CMK (cell line): ENCODE data around the gene CHRNA4.
"Not testable (repeated sequence)": the region's sequence is repeated elsewhere in the genome, so short reads cannot be mapped to it uniquely, and the experiment has no call there.

Experiments
- DNase-seq: peaks from one replicate; pipeline ENCODE4 v3.0.0-alpha.2; 2010; ENCODE audit warnings: low read depth

CHRNA4 gene

DNA sequence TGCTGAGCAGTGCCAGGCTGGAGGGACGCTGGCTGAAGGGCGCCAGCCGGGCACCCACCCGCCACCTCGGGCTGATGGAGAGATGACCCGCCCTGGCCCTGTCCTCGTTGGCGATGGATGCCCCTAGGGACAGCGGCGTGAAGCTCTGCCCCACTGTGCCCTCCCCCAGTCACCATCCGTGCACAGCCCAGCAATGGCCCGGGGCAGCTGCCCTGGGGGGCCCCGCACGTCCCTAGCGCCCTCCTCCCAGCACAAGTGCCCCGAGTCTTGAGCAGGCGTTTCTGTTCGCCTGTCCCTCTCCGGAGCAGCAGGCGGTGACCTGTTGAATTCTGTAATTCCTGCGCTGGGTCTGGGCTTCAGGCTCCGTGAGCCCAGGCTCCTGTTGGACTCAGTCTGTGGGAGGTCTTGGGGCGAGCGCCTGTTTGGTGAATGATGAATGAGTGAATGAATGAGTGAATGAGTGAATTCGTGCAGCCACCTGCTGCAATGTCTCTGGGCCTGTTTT is 36.8 kb upstream of the CHRNA4 start:
- DNase-seq, result no peak

DNA sequence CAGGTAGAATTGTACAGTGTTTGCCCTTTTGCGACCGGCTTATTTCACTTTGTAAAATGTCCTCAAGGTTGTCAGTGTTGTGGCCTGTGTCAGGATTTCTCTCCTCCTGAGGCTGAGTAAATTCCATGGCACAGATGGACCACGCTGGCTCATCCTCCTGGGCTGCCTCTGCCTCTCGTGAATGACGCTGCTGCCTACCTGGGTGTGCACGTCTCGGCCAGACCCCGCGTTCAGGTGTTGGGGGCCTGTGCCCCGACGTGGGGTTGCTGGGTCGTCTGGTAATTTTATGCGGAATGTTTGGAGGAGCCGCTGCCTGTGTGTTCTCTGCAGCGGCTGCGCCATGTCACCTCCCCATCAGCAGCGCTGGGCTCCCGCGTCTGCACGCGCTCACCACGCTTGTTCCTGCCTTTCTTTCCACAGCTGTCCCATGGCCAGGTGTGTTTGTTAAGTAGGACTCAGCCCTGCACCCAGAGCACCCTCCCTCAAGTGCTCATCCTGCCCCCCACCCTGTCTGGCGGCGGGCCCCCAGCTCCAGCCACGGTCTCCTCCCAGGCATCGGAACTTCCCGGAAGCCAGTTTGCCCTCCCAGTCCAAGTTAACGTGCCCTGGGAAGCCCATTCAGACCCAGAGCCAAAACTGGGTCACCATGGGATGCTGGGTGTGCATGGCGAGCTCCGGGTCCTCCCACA is 36.1 kb upstream of the CHRNA4 start:
- no peak for DNase-seq

DNA sequence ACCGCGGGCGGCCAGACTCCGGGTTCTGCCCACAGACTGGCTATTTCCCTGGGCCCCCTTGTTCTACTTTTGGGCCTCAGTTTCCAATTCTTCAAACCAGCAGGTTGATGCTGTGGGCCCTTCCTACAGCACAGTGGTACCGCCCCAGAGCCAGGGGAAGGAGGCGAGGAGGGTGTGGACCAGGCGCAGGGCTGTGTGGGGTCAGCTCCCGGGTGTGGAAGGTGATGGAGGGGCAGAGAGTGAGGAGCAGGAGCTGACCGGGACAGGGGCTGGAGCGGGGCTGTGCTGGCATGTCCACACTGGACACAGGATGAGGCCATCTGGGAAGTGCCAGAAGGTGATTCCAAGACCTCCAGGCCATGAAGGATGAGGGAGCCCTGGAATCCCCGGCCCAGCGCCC is 35.2 kb upstream of the CHRNA4 start:
- no peak for DNase-seq

DNA sequence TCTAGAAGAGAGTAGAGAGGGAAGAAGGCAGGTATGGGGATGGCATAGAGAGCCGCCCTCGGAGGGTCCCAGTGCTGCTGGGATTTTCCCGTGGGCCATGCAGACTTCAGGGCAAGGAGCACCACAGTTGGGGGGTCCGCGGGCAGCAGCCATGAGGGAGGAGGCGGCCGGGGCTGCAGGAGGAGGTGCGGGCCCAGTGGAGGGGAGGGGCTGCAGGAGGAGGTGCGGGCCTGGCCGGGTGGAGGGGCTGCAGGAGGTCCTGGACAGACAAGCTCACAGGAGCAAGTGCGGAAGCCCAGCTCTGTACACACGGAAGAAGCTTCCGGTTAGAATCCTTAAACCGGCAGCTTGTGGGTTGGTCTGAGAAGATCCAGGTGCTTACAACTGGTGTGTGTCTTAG is 34.6 kb upstream of the CHRNA4 start:
- DNase-seq, result no peak

DNA sequence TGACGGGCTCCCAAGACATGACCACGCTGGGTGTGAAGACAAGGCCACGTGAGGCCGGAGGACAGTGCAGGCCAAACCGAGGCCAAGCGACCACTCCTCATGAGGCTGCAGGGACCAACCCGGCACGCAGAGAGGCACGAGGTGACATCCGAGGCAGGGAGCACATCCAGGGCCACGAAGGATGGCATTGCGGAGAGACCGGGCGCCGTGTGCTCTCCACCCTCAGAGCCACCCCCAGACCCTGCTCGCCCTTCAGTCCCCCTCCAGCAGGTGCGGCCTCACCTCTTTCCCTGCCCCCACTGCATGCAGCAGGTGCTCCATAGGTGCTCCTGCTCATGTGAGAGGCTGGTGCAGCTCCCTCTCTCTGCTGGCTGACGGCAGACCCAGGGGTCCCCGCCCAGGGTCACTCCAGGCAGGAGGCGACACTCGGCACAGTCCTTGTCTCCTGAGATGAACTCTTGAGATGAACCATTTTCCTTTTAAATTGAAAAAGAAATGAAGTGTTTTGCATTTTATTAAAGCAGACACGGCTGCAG is 33.8 kb upstream of the CHRNA4 start:
- no peak for DNase-seq

DNA sequence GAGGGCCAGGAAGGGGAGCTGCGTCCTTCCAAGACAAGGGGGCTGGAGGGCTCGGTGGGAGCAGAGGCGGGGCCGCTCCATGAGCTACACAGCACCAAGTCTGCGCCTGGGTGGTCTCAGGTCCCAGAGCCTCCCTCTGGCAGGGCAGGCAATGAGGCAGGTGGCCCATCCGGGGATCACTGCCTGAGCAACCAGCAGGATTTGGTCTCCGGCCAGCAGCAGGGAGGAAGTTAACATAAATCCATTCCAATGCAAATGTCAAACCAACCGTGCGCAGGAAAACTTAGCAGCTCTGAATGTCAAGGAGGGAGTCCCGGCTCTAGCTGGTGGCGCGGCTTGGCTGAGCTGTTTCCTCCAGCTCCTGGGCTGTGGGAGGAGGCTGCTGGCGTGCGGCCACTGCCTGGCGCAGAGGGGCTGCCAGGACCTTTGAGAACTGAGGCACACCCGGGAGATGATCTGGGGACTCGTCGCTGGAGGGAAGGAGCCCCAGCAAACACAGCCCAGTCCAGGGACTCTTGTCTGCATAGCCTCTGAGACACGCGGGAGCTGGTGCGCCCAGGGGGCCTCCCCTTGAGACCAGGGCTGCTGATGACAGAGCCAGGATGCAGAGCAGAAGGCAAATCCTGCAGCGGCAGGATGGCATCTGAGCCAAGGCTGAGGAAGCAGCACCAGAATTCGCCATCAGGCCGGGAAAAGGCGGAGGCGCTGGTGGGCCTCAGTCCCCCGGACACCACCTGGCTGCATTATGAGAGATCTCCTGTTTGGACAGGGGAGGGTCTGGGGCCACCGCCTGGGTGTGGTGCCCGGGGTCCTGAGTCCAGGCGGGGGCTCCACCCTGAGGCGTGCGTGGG is 33.1 kb upstream of the CHRNA4 start:
- no peak for DNase-seq

DNA sequence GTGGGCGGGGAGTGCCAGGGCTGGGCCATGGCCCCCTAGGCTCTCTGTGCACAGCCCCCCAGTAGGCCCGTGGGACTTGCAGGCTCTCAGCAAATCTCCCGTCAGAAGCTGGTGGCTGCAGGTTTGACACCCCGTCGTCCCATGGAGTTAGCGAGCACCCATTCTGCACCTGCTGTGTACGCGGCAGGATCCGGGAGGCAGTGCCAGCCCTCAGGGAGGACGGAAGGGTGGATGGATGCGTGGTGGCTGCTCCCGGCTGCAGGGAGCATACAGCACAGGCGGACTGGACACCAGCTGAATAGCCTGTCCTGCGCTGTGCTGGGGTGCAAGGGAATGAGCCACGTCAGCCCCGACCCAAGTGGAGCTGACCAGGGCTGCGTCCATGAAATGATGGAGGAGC is 32.4 kb upstream of the CHRNA4 start:
- no peak for DNase-seq

DNA sequence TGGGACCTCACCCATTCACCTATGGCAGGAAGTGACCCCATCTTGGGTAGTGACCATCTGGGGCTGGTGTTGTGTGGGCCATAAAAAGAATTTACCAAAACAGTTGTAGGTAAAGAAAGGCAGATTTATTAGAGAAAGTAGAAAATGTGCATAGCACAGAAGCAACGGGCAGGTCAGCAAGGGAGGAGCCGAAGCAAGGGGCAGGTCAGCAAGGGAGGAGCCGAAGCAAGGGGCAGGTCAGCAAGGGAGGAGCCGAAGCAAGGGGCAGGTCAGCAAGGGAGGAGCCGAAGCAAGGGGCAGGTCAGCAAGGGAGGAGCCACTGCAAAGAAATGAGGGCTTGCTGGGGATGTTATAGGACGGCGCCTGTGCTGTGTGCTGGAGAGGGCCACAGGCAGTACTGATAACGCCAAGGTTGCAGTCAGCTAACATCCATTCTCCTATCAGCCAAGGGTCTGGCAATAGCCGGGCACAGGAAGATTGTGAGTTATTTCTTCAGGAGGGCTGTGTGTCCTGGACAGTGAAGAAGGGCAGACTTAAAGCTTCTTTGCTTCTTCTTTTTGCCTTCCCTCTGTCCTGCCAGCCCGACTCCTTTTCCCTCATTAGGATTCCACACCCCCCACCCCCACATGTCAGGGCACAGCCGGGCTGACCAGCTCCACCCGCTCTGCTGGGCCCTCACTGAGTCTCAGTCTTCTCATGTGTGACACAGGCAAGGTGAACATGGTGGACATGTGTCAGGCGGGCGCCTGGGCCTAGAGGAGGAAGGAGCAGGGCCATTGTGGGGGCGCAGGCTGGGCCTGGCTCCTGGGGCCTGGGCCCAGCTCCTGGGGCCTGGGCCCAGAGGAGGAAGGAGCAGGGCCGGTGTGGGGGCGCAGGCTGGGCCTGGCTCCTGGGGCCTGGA is 31.6 kb upstream of the CHRNA4 start:
- no peak for DNase-seq

DNA sequence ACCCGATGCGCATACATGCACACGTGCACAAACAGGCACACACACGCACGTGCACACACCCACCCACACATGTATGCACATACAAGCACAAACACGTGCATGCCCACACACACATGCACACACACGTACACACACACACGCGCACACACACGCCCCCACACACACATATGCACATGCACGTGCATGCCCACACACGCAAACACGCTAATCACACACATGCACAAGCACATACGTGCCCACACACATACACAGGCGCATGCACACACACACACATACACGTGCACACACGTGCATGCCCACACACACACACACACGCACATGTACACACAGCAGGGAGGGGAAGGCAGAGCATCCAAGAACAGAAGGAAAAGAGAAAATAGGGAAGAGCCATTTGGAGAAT is 26.8 kb upstream of the CHRNA4 start:
- no peak for DNase-seq

DNA sequence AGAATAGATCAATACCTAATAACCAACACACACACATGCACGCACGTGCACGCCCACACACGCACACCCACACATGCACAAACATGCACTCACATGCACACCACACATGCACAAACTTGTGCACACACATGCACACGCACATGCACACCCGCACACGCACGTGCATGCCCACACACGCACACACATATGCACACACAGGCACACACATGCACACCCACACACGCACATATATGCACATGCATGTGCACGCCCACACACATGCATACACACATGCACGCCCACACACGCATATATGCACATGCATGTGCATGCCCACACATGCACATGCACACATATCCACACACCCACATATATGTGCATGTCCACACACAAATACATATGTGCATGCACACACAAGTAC is 26.2 kb upstream of the CHRNA4 start:
- no peak for DNase-seq

DNA sequence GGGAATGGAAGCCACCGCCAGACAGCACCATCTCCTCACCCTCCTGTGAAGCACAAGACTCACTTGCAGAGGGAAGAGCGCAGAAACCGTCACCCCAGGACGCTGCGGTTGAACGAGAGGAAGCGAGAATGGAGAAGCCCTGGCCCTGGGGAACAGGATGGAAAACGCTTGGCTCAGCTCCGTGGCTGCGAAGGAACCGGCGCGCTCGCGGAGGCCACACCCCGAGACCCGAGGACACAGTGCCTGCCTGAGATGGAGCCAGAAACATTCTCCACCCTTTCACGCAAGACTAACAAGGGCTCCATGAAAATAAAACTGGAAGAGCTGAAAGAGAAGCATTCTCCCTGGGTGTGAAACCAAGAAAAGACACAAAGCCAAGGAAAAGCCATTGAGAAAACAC is 25.3 kb upstream of the CHRNA4 start:
- DNase-seq, result no peak

DNA sequence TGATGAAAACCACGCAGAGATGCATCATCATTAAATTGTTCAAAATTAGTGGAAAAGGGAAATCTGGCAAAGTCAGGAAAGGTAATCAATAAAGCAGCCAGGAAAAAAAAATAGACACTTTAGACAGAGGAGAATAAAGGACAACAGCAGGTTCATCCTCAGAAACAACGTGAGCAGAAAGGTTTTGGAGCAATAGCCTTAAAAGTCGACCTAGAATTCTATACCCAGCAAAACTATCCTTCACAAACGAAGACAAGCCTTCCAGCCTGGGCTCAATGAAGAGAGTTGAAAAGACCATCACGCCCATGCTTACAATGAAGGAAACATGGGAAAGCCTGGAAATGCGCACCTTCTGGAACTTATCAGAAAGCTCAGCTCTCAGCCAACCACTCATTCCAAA is 24.7 kb upstream of the CHRNA4 start:
- DNase-seq, result no peak

DNA sequence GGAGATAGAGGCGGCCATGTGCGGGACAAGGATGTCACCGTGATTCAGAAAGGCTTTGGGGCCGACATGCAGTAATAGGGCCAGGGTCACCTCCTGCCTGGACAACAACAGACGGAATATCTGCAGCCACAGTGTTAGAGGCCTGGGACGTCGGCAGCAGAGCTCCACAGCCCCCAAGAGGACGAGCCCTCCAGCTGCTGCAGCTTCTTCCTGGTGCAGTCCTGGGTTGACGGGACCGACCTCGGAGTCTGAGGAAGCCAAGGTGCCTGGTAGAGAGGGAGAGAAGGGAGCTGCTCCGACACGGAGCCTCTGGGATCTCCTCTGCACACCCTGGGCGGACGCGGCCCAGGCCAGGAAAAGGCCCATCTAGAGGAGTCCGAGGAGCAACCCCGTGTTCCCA is 23.2 kb upstream of the CHRNA4 start:
- DNase-seq, result no peak

DNA sequence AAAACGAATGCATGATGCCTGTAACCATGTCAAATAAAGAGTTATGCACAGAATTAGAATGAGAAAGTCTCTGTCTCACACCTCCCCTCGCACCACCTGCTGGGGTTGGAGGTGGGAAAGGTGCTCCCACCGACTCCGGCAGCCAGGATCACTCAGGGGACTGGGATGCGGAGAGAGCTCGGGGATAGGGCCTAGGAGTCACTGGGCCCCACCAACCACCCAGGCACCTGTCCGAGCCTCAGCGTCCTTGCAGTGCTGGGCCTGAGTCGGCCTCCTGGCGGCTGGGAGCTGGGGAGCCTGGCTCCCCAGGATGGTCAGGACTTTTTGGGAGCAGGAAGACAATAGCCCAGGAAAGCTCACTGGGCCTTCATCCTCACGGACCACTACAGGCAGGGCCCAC is 22.4 kb upstream of the CHRNA4 start:
- DNase-seq, result no peak

DNA sequence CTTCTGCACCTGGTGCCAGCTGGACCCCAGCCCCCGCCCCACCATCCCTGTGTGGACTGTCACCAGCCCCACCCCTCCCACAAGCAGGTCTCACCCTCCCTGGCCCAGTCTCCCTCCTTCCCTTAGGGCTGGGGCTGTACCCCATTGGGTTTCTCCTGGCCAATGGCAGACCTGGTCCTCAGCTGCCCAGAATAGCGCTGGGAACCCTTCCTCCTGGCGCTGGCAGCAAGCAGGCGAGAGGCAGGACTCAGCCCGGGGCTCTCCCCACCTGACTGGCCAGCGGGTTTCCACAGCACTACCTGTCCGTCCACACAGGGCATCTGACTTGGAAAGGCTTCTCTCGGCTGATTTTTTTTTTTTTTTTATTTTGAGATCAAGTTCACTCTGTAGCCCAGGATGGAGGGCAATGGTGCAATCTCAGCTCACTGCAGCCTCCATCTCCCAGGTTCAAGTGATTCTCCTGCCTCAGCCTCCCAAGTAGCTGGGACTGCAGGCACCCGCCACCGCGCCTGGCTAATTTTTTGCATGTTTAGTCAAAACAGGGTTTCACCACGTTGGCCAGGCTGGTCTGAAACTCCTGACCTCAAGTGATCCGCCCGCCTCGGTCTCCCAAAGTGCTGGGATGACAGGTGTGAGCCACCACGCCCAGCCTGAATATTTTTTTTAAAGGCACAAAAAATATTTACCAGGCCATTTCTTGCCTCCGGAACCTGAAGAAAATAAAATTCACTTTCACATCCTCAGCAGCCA is 21.6 kb upstream of the CHRNA4 start:
- DNase-seq, result no peak

DNA sequence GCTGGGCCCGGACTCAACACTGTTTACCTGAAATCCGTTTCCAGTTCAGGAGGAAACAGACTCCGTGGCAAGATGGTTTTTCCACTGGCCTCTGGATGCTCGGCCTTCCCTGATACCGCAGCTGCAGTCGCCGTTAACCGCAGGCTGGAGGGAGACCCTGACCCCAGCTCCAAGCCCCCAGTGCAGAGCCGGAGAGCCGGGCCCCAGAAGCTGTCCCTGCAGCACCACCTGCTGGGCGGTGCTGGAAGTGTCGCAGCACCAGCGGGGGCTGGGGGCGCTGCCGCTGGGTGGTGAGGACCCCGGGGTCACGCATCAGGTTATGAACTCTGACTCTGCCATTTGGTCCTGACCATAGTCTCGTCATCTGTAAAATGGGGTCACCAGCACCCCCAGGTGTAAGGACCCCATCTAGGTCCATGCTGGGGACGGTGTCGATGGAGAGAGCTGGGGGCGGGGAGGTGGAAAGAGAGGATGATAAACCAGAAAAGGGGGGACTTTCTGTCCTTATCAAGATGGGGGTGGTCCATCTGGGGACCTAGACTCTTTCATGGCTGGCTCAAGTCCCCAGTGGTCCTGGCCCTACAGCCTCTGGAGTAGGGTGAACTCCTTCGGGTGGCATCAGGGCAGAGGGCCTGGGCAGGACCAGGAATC is 20.8 kb upstream of the CHRNA4 start:
- DNase-seq, result peak; percentile 7

DNA sequence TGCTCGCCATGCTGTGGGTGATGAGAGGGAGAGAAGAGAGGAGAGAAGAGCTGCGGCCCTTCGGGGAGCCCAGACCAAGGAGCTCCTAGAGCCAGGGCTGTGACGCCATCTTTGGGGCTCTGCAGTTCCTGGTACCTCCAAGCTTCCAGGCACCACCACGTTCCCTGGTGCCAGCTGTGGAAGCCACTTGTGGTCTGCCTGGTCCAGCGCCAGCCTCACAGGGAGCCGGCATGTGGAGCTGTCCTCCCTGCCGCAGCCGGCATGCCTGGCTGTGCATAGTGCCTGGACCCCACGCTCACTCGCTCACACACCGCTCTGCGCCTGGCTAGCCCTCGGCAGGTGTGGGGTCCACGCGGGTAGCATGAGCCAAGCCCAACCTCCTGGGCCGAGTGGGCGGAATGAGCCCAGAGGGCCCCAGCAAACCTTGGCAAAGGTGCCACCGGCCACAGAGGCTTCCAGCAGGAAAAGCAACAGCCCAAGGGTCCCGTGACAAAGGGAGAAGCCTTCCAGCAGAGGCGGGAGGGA is 19.3 kb upstream of the CHRNA4 start:
- DNase-seq, result no peak

DNA sequence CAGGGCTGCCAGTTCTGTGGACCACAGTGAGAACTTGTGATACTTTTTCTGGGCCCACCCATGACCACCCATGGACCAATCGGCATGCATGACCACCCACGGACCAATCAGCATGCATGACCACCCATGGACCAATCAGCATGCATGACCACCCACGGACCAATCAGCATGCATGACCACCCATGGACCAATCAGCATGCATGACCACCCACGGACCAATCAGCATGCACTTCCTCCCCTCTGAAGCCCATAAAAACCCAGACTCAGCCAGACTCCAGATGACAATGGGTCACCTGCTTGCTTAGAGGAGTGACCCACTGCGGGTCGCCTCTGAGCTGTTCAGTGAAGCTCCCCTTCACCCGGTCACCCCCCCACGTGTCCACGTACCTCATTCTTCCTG is 18.7 kb upstream of the CHRNA4 start:
- not testable (repeated sequence) for DNase-seq

DNA sequence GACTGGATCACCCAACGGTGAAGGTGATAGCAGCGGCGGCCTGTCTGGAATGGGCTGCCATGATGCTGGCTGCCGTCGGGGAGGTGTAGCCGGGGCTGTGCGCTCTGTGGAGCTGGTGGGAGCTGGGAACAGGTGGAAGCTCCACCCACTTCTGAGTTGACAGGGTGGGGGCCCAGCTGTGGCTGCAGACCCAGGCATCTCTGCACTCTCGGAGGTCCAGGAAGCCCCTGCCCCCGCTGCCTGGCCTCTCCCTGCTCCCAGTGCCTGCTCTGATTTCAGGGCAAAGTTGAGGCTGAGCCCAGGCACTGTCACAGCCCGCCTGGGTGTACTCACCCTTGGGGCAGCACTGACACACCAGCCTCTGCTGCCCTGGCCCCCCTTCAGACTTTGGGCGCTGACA is 18.1 kb upstream of the CHRNA4 start:
- DNase-seq, result no peak

DNA sequence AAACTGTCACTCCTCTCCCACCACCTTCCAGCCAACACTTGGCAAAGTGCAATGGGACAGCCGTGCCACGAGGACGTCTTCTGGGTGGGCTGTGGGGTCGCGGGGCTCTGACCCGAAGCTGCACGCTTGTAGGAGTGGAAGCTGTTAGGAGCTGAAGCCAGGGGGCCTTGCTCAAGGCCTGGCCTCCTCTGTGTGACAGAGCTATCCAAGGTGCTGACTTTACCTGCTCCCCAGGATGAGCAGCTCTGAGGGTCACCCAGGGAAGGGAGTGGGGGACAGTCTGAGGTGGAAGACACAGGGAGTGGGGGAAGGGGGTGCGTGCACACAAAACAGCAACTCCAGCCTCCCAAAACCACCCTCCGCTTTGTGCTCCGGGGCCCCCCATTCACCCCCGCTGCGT is 17.5 kb upstream of the CHRNA4 start:
- no peak for DNase-seq

DNA sequence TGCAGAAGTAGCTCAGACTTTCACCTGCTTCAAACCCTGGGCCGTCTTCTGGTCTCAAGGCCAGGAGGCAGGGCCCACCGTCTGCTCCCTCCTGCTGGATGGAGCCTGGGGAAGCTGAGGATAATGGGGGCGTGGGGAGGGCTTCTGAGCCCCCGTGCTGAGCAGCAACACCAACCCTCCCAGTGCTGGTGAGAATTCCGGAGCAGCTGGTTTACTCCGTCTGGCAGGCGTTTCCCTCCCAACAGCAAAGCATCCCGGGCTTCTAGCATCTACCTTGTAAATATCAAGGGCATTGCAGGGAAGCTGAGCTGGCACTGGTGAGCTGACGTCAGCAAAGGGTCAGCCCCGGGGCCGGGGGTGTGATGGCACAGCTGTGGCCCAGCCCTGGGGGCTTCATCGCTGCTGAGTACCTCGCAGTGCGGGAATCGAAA is 16.8 kb upstream of the CHRNA4 start:
- no peak for DNase-seq
